NCI-H2081 treated with DMSO at 0.1 percent for 48 hours (cell line): ENCODE measurements around the gene MBD5.

Source experiments
- DNase-seq: peaks from one replicate; lab custom pipeline; 2025; lab: John Stamatoyannopoulos, UW

MBD5 gene

DNA sequence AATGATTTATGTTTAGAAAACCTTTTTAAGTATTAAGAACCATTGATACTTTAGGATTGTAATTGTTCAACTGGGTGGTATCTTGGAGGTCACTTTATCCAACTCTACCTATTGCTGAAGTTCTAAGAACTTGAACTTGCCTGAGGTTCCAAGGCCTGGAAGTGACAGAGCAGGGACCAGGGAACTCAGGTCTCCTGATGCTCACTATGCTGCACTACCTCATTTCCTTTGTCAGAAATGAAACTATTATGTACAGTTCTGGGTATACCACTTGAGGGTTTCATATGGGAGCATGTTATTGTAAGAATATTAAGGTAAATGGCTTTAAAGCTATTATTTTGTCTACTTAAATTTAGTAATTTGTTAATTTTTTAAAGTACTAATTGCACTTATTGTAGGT is 3.0 kb downstream of the MBD5 start:
- DNase-seq = no peak

DNA sequence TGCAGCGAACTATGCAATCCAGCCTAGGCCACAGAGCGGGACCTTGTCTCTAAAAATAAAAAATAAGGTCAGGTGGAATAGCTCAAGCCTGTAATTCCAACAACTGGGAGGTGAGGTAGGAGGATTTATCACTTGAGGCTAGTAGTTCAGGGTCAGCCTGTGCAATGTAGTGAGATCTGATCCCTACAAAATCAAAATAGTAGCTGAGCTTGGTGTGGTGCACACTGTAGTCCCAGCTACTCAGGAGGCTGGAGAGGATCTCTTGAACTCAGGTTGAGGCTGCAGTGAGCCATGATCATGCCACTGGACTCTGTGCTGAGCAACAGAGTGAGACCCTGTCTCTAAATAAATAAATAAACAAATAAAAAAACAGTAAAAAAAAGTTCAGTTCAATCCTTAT is 5.7 kb downstream of the MBD5 start:
- DNase-seq = no peak

DNA sequence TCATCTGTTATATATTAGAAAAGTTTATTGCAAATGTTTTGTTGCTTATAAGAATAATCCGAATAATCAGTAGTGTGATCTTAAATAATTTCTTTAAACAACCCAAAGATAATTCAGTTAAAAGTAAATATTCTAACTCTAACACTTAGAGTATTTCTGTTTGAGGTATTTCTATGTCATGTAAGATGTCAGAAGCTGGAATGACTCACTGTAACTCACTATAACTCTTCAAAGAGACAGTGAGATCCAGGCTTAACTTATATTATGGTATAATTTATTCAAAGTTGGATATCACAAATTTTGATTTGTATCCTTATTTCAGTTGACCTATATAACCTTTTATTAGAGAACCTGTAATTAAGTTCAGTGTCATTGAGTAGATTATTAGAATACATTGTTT is 6.9 kb downstream of the MBD5 start:
- no peak for DNase-seq

DNA sequence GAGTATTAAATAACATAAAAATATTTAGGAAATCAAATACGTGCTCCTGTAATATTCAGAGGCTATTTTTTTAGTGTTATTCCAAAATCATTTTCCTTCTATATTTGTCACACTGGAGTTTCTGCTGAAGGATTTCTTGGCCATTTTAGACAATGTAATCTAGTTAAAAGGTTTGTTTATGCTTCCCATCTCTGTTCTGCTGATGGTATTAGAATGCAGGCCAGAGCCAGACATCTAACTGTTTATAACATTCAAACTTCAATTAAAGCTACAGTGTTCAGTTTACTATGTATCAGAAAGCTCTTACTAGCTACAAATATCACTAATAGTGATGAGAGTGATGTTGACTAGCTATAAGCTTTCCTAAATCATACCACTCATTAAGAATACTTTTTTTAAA is 7.9 kb downstream of the MBD5 start:
- DNase-seq = no peak

DNA sequence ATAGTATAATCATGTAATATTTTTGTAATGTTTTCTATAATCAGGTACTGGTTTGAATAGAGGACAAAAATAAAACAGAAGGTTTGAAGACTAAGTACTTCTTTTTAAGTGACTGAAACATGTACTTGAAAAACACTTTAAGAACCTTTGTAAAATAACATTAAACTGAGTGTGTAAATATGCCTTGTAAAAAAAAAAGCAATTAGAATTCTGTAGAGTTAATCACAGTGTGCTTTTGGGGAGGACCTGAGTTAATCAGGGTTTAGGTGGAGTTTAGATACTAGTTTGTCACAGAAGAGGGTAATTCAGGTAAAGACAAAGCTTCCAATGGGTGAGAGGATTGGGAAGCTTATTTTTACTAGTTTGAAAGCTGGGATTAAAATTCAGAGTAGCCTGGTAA is 10.3 kb downstream of the MBD5 start:
- DNase-seq = no peak

DNA sequence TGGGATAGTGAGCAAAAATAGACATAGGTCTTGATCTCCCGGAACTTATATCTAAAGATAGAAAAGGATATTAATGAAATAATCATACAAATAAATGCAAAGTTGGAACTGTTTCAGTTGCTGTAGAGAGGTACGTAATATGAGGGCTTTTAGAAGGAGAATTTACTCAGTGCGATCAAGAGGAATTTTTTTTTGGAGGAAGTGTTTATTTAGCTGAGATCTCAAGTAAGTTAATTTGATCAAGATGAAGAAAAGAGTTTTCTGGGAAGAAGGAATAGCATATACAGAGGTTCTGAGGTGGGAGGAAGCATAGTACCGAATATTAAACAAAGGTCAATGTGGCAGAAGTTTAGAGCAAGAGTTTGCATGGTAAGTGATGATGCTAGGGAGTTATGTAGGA is 11.3 kb downstream of the MBD5 start:
- no peak for DNase-seq

DNA sequence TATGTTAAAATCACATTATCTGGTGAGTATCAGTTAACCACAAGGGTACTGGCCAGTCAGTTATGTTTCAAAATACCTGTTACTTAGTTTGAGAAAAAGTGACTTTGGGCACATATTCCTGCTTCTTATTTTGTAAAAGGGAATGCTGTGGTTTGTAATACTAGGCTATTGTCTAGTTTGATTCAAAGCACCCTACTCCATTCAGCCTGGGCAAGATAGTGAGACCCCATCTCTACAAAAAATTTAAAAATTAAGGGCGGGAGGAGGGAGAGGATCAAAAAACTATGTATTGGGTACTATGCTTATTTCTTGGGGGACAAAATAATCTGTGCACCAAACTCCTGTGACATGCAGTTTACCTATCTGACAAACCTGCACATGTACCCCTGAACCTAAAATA is 18.9 kb downstream of the MBD5 start:
- DNase-seq = no peak

DNA sequence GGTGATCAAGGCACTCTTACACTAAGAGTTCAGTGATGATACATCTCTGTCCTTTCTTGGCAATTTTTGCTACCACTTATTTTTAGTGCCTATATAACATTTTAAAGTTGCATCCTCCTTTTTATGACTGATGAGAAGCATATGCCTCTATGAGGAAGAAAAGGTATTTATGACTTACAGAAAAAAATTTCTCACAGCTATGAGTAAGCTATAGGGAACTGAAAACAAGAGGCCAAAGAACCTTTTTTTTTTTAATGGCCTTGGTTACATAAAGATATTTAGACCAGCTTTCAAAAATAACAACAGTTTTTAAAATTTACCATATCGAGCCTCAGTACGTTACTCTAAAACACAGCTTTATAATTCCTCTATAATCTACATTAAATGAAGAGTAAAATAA is 21.3 kb downstream of the MBD5 start:
- no peak for DNase-seq

DNA sequence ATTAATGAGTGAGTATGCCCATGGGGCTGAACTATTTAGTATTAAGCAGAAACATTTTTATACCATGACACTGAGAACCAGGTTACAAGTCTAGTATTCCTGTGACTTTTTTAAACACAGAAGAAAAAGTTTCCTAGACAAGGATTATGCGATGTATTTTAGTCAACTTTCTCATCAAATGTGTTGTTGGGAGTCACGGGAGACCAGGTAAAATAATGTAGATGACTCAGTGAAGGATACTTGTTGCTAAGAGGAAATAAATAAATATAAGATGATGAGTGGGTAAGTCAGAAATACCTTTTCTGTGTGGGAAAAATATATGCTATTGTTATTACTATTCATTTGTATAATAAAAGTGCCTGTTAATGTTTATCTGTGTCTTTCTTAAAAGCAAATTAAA is 23.4 kb downstream of the MBD5 start:
- no peak for DNase-seq

DNA sequence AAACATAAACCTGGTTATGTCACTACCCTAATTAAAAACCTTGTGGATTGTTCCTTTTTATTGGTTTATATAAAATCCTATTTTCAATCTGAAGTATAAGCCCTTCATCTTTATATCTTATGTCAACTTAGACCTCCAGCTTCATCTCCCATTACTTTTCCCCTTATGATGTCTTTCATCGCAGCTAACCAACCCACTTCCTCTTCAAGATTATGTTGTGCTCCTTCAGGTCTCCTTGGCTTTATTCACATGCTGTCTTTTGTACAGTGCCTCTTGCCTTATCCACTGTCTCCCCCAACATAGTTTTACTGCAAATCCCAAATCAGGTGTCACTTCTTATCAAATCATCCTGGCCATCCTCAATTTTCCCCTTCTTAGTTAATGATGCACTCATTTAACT is 25.9 kb downstream of the MBD5 start:
- DNase-seq = no peak

DNA sequence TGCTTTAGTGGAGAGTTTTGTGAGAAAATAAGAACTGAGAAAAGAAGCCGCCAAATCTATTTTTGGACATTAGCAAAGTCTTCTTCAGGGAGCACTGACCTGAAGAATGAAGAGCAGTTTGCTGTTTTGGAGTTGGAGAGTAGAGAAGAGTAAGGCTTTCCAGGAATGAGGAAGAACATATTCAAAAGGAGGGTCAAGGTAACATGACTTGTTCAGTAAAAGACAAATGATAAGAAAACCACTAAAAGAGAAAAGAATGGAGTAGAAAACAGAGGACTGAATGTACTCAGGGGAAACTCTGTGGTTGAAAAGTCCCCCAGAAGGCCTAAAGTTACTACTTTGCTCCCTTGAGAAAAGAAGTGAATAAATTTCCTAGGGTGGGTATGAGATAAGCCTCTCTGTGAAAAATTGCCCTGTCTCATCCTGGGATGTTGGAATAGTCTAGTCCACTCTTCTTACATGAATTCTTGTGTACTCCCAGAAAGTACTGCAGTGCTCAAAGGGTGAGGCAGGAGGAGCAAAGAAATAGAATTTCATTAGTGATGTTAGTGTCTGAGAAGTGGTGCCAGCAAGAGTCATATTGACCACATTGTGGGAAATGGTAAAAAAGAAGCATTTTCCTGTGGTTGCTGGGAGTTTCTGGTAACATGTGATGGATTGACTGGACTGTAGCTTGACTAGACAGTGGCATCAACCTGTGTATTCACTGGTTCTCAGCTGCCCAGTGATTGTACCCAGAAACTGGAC is 27.8 kb downstream of the MBD5 start:
- no peak for DNase-seq

DNA sequence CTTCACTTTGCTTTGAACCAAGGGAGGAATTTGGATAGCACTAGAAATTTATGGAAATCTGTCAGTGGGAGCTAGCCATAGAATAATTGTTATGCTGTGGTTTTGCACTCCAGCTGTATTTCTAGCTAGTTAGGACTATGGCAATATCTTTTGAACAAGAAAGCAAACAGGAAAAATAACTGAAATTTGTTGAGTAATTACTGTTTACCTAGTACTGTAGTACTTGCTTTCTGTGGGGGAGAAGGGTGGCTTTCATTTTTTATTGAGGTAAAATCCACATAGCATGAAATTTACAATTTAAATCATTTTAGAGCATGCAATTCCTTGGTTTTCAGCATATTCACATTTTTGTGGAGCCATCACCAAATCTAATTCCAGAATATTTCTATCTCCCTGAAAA is 28.4 kb downstream of the MBD5 start:
- DNase-seq = no peak

DNA sequence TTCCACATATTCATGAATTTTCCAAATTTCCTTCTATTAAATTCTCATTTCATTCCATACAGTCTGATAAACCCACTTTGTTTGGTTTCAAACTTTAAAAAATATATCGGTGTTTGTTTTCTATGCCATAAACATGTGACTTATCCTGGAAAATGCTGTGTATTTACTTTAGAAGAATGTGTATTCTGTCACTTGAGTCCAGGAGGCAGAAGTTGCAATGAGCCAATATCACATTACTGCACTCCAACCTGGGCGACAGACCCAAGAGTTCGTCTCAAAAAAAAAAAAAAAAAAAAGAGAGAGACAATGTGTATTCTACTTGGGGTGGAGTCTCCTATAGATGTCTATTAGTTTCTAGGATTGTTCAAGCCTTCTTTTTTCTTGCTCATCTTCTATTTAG is 31.8 kb downstream of the MBD5 start:
- DNase-seq = no peak

DNA sequence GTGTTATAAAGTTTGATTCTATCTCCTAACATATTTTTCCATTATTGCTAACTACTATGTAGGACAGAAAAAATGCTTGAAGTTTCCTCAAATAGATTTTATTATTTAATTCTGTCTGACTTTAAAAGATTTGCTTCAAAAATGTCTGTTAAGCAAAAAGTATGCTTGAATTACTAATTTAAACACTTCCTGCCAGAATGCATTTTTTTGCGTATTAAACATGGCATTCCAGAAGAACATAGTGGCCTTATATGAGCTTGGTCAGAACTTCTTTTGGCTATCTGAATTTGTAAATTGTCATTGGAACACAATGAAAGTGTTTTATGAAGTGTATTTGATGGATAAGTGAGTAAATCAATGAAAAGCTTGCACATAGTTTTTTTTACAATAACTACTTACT is 37.8 kb downstream of the MBD5 start:
- DNase-seq = no peak

DNA sequence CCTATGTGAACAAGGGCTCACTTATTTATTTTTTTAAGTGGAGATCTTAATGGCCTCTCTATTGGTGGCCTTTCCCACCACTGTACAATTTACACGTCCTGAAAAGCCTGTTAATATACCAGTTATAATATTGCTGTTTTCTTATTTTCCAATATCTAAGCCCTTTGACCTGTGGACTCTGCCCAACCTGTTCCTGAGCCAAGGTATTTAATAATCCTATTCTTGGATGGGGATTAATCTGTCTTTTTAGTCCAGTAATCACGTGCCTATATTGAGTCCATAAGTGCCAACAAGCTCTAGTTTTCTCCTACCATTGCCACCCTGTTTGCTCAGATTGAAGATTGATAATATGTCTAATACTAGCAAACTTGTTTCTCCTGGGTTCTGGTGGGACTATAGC is 42.7 kb downstream of the MBD5 start:
- no peak for DNase-seq

DNA sequence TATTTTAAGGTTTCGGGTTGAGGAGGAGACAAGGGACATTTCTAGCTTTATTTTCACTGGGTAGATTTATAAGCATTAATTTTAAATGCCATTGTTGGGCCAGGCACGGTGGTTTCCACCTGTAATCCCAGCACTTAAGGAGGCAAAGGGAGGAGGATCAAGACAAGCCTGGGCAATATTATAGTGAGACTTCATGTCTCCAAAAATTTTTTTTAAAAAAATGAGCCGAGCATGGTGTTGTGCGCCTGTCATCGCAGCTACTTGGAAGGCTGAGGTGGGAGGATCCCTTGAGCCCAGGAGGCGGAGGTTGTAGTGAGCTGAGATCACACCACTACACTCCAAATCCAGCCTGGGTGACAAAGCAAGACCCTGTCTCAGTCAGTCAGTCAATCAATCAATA is 45.0 kb downstream of the MBD5 start:
- no peak for DNase-seq

DNA sequence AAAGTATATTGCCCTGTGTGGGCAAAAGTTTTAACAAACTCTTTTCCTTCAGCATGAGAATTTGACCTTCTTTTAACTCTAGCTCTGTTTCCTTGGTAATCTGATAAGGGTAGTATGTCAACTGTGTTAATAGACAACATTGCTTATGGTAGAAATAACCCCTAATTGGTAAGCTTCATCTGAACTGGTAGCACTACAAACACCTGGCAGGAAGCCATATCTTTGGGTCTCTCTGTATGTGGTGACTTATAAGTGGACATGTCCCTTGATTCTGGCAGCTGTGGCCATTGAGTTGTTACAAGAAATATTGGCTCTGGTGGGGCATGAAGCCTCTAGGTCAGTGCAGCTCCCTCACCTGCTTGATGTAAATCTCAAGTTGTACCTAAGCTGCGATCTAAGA is 46.9 kb downstream of the MBD5 start:
- no peak for DNase-seq

DNA sequence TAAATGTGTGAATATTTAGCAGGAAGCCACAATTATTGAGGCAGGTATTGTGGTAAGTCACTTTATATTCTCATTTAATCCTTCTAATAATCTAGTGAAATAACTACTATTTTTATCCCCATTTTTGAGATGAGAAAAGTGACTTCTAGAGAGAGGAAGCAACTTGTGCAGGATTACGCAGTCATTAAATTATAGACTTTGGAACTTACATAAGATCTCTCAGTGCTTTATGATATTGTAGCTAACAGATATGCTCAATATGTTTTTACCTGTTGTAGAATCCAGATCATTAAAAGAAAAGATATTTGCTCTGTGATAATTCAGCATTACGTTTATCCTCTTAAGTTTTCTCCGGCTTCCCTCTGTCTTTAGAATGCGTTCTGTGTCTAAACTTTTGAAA is 50.5 kb downstream of the MBD5 start:
- DNase-seq = no peak

DNA sequence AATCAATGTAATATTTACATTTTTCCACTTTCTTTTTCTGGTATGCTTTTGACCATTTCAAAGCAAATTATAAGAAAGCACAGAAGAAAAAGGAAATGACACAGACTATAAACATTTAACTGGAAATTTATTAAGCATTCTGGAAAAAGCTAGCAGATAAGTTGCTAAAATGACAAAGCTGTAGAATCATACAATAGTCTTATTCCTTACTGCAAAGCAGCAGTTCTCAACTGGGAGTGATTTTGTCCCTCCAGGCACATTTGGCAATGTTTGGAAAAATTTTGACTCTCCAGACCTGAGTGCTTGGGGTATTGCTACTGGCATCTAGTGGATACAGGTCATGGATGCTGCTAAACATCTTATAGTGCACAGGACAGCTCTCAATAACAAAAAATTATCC is 75.1 kb downstream of the MBD5 start:
- DNase-seq = no peak

DNA sequence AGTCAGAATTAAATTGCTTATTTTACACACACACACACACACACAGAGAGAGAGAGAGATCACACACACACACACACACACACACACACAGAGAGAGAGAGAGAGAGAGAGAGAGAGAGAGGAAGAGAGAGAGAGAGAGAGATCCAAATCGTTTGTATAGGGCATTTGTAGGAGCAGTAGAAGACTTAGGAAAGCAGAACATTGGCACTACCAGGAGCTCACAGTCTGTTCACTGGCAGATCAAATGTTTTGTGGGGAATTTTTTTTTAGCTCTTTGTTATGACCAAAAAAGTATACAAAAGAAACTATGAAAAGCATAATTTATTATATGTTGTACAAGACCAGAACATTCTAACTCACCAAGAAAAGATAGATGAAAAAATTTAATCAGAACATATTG is 81.8 kb downstream of the MBD5 start:
- no peak for DNase-seq

DNA sequence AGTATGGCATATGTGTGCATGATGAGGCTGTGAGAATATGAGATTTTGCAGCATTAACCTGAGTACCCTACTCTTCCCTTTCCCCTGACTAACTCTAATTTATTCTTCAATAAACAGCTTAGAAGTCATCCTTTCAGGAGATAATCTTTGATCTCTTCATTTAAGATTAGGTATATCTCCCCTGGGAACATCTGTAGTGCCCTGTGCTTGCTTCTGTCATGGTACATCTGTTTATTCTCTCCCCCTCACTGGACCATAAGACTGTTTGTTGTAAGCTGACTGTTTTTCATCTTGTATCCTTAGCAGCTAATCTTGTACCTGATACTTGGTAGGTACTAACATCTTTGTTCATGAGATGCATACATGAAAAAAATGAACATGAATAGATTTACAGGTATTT is 83.1 kb downstream of the MBD5 start:
- DNase-seq = no peak

DNA sequence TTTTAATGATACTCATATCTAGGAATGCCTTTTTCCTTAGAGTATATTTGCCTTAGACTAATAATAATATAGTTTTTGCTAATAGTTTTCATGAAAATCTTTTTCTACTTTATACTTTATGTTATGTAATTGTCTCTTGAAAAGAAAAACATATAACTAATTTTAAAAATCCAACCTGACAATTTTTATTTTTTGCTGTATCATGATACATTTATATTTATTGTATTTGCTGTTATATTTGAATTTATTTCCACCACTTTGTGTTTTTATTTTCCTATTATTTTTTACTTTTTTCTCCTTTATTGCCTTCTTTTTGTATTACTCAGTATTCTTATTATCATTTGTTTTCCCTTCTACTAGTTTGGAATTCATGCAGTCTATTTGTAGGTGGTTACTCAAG is 85.4 kb downstream of the MBD5 start:
- no peak for DNase-seq

DNA sequence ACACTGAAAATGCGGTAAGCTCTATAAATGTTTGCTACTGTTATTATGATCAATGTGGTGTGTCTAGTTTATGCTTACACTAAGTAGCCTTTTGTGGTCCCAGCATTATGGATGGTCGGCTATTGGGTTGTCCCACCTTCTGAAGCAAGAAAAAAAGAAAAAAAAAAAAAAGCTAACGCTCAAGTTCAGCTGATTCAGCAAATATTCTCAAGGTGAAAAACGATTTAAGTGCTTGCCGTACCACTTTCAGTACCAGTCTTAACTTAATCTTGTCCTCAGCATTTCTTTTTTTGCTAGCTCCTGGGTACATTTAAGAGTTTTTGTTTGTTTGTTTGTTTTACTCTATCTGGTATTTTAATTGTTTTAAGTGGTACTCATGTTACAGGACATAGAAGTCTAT is 87.5 kb downstream of the MBD5 start:
- no peak for DNase-seq

DNA sequence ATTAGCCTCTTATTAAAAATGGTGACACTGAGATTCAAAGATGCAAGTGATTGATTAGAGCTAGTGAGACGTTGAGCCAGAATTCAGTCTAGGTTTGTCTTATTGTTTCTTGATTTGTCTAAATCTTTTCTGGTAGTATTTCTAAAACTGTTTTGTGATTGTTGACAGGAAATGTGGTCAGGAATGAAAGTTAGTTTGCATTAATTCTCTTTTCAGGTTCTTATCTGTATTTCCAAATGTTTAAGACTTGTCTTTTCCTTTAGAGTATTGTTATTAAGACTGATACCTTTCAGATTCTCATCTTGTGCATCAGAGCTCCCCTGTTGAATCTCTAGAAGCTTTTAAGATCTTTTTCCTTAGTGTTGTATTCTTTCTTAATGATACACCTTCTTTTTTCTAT is 89.3 kb downstream of the MBD5 start:
- no peak for DNase-seq

DNA sequence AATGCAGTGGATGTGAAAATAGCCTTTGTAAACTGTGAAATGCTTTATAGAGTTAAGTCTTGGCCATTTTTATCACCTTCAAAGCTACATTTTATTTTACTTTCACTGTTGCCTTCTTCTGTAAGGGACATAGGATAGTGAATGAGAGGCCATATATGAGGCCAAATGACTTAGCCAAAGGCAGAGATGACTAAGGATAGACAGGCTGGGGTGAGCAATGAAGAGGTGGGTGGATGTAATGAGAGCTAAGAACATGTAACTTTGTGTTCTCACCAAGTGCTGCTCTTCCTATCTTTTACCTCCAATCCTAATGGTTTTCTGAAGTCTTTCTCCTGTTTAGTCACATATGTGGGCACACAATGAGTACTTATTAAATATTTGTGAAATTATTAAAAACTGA is 101.9 kb downstream of the MBD5 start:
- DNase-seq = no peak
